Measurements from ENCODE around the gene COA1.

DNA sequence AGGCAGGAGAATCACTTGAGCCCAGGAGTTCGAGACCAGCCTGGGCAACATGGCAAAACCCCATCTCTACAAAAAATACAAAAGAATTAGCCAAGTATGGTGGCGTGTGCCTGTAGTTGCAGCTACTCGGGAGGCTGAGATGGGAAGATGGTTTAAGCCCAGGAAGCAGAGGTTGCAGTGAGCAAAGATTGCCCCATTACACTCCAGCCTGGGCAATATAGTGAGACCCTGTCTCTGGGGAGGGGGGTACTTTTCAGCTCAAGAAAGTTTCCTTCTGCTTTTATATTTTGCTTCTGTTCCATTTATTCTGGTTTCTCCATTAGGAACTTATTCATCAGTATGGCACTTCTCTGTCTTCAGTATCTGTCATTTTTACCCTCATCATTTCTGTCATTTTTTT is 48.6 kb downstream of the COA1 start:
- TF ChIP-seq POLR2A (IDR thresholded peaks at IDR 0.05) = no peak
- TF ChIP-seq, protein P1, sequence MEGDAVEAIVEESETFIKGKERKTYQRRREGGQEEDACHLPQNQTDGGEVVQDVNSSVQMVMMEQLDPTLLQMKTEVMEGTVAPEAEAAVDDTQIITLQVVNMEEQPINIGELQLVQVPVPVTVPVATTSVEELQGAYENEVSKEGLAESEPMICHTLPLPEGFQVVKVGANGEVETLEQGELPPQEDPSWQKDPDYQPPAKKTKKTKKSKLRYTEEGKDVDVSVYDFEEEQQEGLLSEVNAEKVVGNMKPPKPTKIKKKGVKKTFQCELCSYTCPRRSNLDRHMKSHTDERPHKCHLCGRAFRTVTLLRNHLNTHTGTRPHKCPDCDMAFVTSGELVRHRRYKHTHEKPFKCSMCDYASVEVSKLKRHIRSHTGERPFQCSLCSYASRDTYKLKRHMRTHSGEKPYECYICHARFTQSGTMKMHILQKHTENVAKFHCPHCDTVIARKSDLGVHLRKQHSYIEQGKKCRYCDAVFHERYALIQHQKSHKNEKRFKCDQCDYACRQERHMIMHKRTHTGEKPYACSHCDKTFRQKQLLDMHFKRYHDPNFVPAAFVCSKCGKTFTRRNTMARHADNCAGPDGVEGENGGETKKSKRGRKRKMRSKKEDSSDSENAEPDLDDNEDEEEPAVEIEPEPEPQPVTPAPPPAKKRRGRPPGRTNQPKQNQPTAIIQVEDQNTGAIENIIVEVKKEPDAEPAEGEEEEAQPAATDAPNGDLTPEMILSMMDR (IDR thresholded peaks at IDR 0.05) = no peak

Data from testis (tissue), 2 donors.